Mucosa of descending colon (tissue), 3 donors: Measurements from ENCODE around the gene UBL4A. TPM values are rescaled to one million over a fixed set of nuclear protein-coding genes. Genes with fewer than 3 reads are reported as not detected.

Experiments used
- ATAC-seq: fragments of 200-7000 bp; cut with Tn5 transposase; one replicate; pipeline ENCODE4 v1.9.1; 2020; ENCODE audit warnings: mild to moderate bottlenecking, moderate library complexity
- DNase-seq, 3 donors: peaks; one replicate each; pipeline ENCODE4 v3.0.0-alpha.2; 2020
- H3K36me3 ChIP-seq: fragments of 200-600 bp; one replicate; pipeline ENCODE4 v1.8.0; 2021; ENCODE audit warnings: low read depth, mild to moderate bottlenecking
- H3K4me1 ChIP-seq: fragments of 200-600 bp; one replicate; pipeline ENCODE4 v1.8.0; 2021; ENCODE audit warnings: low read depth, mild to moderate bottlenecking
- H3K4me3 ChIP-seq: fragments of 200-600 bp; one replicate; pipeline ENCODE4 v1.8.0; 2021; ENCODE audit warnings: mild to moderate bottlenecking
- H3K9me3 ChIP-seq: fragments of 200-600 bp; one replicate; pipeline ENCODE4 v1.8.0; 2021; ENCODE audit warnings: mild to moderate bottlenecking
- intact Hi-C, 2 donors: fragments of 100-400 bp; cut with DNase I in 1 of 2; cut with micrococcal nuclease in 1 of 2; formaldehyde crosslinking; loops; one replicate each; pipeline versions ENCODE4 v1.11.0 to v1.11.1; 2022; cut with DNase I, micrococcal nuclease
- microRNA-seq: library from miRNA; unstranded; fragments of <30 nt; microRNA quantifications from one replicate; pipeline ENCODE4, GENCODE V29; 2019
- total RNA-seq, 3 donors: library from RNA; stranded (reverse); fragmentation: NEBNext Ultra II Directional in 2 of 3; extraction: Animal tissue kit (Norgen Biotek cat#: 25700) in 2 of 3; gene quantifications; one replicate each; pipeline versions ENCODE4 v1.2.1 to v1.2.4, GENCODE V29; 2021 to 2023
- TF ChIP-seq, protein P1 (sequence below): fragments of 200-600 bp; IDR thresholded peaks from one replicate; pipeline ENCODE4 v1.8.0; 2022; ENCODE audit warnings: antibody characterized with exemption, mild to moderate bottlenecking
- donor health status: DM: no; HTN: no; CAD: no; lungs with moderate emphysema.
- donor health status: DM: no; HTN: no; CAD: no.
- donor health status: DM: no; HTN: yes; CAD: no.

The UBL4A gene
- total RNA-seq, 3 donors from 2014 or later = 29.2 to 41.6 (median 32.3) TPM

DNA sequence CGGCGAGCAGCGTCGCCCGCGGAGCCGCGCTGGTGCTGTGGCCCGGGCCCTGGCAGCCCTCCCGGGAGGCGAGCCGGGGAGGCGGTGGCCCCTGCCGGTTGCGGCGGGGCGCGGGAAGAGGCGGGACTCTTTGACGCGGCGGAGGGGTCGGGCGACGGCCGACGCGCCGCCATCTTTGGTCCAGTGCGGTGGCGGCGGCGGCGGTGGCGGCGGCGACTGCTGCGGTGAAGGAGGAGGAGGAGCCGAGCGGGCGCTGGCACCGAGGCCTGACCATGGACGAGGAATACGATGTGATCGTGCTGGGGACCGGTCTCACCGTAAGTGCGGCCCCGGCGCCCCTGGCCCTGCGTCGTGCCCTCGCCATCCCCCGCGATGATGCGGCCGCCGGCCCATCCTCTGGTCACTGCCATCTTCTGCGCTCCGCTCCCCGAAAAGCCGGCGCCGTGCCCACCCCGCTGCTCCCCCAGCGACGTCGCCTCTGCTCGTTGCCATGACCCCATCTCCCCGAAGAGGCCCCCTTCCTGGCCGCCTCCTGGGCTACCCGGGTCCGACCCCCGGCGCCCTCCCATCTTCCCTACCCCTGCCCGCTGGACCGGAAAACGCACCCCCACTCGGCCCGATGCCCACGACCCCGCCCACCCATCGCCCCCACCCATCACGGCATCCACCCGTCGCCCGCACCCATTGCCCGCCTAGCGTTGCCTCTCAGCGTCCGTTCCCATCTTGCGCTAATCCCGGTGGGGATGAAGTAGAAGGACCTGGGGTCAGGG, 49.2 kb downstream of the UBL4A start, which contains the start of gene GDI1:
Gene GDI1, plus strand, starts transcription at position 172 of the 770 bp plus-strand sequence. Its CDS starts 101 bp downstream, at position 273.
- Histone ChIP-seq H3K4me3 (peak within 1 kb of the TSS; percentile 38), H3K4me1 (no peaks in the 10 kb centered on the region), H3K36me3 (no peaks in the 10 kb centered on the region), H3K9me3 (no peaks in the 10 kb centered on the region)
- TF ChIP-seq, protein P1, sequence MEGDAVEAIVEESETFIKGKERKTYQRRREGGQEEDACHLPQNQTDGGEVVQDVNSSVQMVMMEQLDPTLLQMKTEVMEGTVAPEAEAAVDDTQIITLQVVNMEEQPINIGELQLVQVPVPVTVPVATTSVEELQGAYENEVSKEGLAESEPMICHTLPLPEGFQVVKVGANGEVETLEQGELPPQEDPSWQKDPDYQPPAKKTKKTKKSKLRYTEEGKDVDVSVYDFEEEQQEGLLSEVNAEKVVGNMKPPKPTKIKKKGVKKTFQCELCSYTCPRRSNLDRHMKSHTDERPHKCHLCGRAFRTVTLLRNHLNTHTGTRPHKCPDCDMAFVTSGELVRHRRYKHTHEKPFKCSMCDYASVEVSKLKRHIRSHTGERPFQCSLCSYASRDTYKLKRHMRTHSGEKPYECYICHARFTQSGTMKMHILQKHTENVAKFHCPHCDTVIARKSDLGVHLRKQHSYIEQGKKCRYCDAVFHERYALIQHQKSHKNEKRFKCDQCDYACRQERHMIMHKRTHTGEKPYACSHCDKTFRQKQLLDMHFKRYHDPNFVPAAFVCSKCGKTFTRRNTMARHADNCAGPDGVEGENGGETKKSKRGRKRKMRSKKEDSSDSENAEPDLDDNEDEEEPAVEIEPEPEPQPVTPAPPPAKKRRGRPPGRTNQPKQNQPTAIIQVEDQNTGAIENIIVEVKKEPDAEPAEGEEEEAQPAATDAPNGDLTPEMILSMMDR = no peak
- ATAC-seq = peak; percentile 78
- peak; percentile 55 to 70 (median 66) for DNase-seq
- intact Hi-C loops = no loop called here

DNA sequence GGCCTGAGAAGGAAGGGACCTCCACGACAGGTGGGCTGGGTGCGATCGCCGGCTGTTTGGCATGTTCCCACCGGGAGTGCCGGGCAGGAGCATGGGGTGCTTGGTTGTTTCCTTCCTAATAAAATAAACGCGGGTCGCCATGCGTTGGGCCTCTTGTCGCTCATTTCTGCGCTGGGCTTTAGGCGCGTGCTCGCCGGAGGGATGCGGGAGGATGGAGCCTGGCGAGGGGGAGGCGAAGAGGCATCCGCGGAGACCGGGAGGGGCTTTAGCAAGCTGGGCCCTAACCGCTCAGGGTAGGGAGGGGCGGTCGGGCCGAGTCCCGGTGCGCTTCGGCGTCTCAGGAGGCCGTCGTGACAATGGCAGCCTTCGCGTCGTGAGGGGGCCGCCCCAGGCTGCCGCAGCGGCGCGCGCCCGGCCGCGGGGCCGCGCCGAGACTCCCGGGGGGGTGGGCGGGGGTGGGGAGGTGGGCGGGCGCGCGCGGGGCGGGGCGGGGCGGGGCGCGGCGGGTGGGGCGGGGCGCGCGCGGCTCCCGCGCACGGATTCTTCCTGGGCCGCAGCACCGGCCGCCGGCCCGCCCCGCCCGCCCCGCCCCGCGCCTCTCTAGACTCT, 49.9 kb downstream of the UBL4A start:
- no peaks in the 10 kb centered on the region for H3K9me3 ChIP-seq
- ATAC-seq = peak; percentile 68
- H3K4me3 ChIP-seq = peak overlapping the region; percentile 38
- peak; percentile 17 to 67 (median 55) for DNase-seq
- no peaks in the 10 kb centered on the region for H3K36me3 ChIP-seq
- TF ChIP-seq, protein P1 = no peak
- no peaks in the 10 kb centered on the region for H3K4me1 ChIP-seq
- intact Hi-C loops = no loop called here

DNA sequence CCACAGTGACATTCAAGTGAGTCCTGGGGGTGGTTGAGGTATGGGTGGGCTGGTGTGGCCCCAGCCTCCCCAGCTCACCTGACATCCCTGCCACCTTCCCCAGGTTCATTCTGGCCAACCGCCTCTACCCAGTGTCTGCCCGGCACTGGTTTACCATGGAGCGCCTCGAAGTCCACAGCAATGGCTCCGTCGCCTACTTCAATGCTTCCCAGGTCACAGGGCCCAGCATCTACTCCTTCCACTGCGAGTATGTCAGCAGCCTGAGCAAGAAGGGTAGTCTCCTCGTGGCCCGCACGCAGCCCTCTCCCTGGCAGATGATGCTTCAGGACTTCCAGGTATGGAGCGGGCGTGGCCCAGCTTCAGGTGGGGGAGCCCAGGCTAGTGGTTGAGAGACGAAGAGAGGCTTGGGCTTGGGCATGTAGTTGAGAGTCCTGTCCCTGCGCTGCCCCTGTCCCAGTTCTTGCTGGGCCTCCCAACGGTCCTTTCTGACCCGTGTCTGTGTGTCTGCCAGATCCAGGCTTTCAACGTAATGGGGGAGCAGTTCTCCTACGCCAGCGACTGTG, 51.2 kb downstream of the UBL4A start:
- Histone ChIP-seq H3K4me3 (no peak overlapping the region), H3K36me3 (no peaks in the 10 kb centered on the region), H3K9me3 (no peaks in the 10 kb centered on the region), H3K4me1 (no peaks in the 10 kb centered on the region)
- no peak for ATAC-seq
- TF ChIP-seq, protein P1 = no peak
- no peak for DNase-seq
- intact Hi-C loops = no loop called here

DNA sequence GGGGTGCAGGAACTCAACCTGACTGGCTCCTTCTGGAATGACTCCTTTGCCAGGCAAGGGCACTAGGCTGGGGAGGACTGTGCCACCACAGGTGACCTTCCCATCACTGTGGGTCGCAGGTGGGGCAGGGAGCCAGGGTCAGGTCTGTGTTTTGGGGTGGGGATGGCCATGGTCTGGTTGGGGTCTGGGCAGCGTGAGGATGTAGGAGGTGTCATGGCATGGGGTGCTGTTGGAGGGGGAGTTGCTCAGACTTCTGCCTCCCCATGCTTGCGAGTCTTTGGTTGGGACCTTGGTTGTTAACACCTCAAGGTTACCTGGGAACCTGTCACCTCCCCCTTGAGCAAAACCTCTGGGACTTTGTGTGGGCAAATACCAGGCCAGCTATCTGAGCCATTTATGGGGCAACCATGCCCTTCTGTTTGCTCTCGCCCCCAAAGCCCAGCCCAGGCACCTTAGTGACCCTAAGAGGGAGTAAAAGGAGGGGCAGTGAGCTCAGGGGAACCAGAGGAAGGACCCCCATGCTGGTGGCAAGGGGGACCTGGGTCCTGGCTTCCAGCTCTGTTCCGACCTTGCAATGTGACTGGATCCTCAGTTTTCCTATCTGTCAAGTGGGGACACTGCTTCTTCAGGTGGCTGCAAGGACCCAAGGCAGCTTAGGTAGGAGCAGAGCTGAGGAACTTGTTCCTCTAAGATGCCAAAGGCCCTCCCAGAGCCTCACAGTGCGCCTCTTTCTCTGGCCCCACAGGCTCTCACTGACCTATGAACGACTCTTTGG, 51.8 kb downstream of the UBL4A start:
- DNase-seq (no peak), ATAC-seq (no peak)
- Histone ChIP-seq H3K9me3 (no peaks in the 10 kb centered on the region), H3K36me3 (no peaks in the 10 kb centered on the region), H3K4me1 (no peaks in the 10 kb centered on the region), H3K4me3 (no peak overlapping the region)
- intact Hi-C loops = no loop called here
- TF ChIP-seq, protein P1 = no peak

Small RNAs within 50 kb of the gene (microRNA-seq; reads per million reads assigned to microRNA genes)
- not detected for gene MIR6858

Other genes with a start within 250 kb of the UBL4A start
- not detected for gene OPN1MW3, start 229.0 kb downstream of the UBL4A start, total RNA-seq
- not detected for gene TEX28, start 191.5 kb downstream of the UBL4A start, total RNA-seq
- gene TKTL1, start 190.8 kb downstream of the UBL4A start, total RNA-seq = not detected
- 1,000 to 10,000 TPM in 1 of 3 donors, 100 to 1,000 TPM in 2; 164 to 4,590 (median 513) TPM for gene FLNA, start 112.0 kb downstream of the UBL4A start, total RNA-seq
- gene EMD, start 107.3 kb downstream of the UBL4A start, total RNA-seq = 10 to 100 TPM; 32.3 to 73.0 (median 41.0) TPM
- gene RPL10, start 88.2 kb downstream of the UBL4A start, total RNA-seq = 1,000 to 10,000 TPM; 2,179 to 2,606 (median 2,424) TPM
- gene DNASE1L1, start 77.4 kb downstream of the UBL4A start, total RNA-seq = 10 to 100 TPM; 18.1 to 30.8 (median 25.6) TPM
- 10 to 100 TPM; 38.2 to 44.7 (median 43.2) TPM for gene TAFAZZIN, start 75.1 kb downstream of the UBL4A start, total RNA-seq
- 10 to 100 TPM; 78.1 to 95.8 (median 95.2) TPM for gene ATP6AP1, start 57.9 kb downstream of the UBL4A start, total RNA-seq
- 100 to 1,000 TPM in 1 of 3 donors, 10 to 100 TPM in 2; 67.1 to 117 (median 68.1) TPM for gene GDI1, start 49.5 kb downstream of the UBL4A start, total RNA-seq
- gene FAM50A, start 42.5 kb downstream of the UBL4A start, total RNA-seq = 10 to 100 TPM; 46.2 to 65.1 (median 50.5) TPM
- 10 to 100 TPM; 24.8 to 66.1 (median 51.7) TPM for gene PLXNA3, start 28.3 kb downstream of the UBL4A start, total RNA-seq
- 10 to 100 TPM; 10.7 to 18.5 (median 13.9) TPM for gene LAGE3, start 7.3 kb downstream of the UBL4A start, total RNA-seq
- gene SLC10A3, start 4.0 kb upstream of the UBL4A start, total RNA-seq = 10 to 100 TPM; 26.2 to 30.6 (median 28.0) TPM
- 10 to 100 TPM; 52.5 to 75.6 (median 64.8) TPM for gene FAM3A, start 29.6 kb upstream of the UBL4A start, total RNA-seq
- 10 to 100 TPM; 28.0 to 34.4 (median 33.9) TPM for gene G6PD, start 60.2 kb upstream of the UBL4A start, total RNA-seq
- gene IKBKG, start 61.0 kb upstream of the UBL4A start, total RNA-seq = 10 to 100 TPM; 26.7 to 36.3 (median 30.3) TPM
- gene CTAG1A, start 98.5 kb upstream of the UBL4A start, total RNA-seq = not detected
- gene CTAG1B, start 132.7 kb upstream of the UBL4A start, total RNA-seq = not detected
- gene CTAG2, start 167.0 kb upstream of the UBL4A start, total RNA-seq = not detected